Measurements from ENCODE around the gene MRPL24. TPM values are rescaled to one million over a fixed set of nuclear protein-coding genes. Genes with fewer than 3 reads are reported as not detected.

The MRPL24 gene
- total RNA-seq, 2 donors from 2014 or later: 39.1 to 86.7 TPM

- peaks cover 14% of the 10 kb centered on the region for H3K4me1 ChIP-seq
- H3K36me3 ChIP-seq: no peaks in the 10 kb centered on the region
- H3K9ac ChIP-seq (ENCODE audit: low read depth in 2 of 2, low read length in 2 of 2): no peak overlapping the region
- no peak overlapping the region for H3K4me3 ChIP-seq
- H3K9me3 ChIP-seq: no peaks in the 10 kb centered on the region
- no peak overlapping the region for H3K27ac ChIP-seq
- no peak for DNase-seq
- TF ChIP-seq CTCF (IDR thresholded peaks at IDR 0.05): no peak
- peaks cover 9% of the 10 kb centered on the region for H3K27me3 ChIP-seq
- intact Hi-C loops (cut with DNase I): no loop called here
These were observed 32.6 kb downstream of the MRPL24 start for GRCh38 chr1:156708218-156708661.

- Histone ChIP-seq H3K9me3 (no peaks in the 10 kb centered on the region), H3K4me1 (peaks cover 14% of the 10 kb centered on the region), H3K27me3 (peaks cover 9% of the 10 kb centered on the region), H3K9ac (ENCODE audit: low read depth in 2 of 2, low read length in 2 of 2) (peak overlapping the region in 1 of 2 donors; percentile 8), H3K4me3 (no peak overlapping the region), H3K27ac (no peak overlapping the region), H3K36me3 (no peaks in the 10 kb centered on the region)
- no peak for DNase-seq
- intact Hi-C loops (cut with DNase I): no loop called here
- TF ChIP-seq CTCF (IDR thresholded peaks at IDR 0.05): no peak
These were observed 33.3 kb downstream of the MRPL24 start for GRCh38 chr1:156707417-156708217.

GRCh38 chr1:156706657-156707416 lies 34.1 kb downstream of the MRPL24 start:
- Histone ChIP-seq H3K9me3 (no peaks in the 10 kb centered on the region), H3K27ac (peak overlapping the region; percentile 14), H3K4me1 (peaks cover 14% of the 10 kb centered on the region), H3K27me3 (peaks cover 9% of the 10 kb centered on the region), H3K9ac (ENCODE audit: low read depth in 2 of 2, low read length in 2 of 2) (peak overlapping the region; percentile 59 to 68), H3K36me3 (no peaks in the 10 kb centered on the region), H3K4me3 (peak overlapping the region; percentile 30)
- DNase-seq: peak; percentile 60
- TF ChIP-seq CTCF (IDR thresholded peaks at IDR 0.05): no peak
- intact Hi-C loops (cut with DNase I): no loop called here

- intact Hi-C loops (cut with DNase I): no loop called here
- peaks cover 14% of the 10 kb centered on the region for H3K4me1 ChIP-seq
These were observed 34.8 kb downstream of the MRPL24 start for GRCh38 chr1:156705918-156706656.

More at GRCh38 chr1:156705918-156706656, 34.8 kb downstream of the MRPL24 start:
- peak; percentile 77 for TF ChIP-seq CTCF (IDR thresholded peaks at IDR 0.05)
- Histone ChIP-seq H3K36me3 (no peaks in the 10 kb centered on the region), H3K4me3 (peak overlapping the region; percentile 30), H3K27me3 (peaks cover 9% of the 10 kb centered on the region), H3K9ac (ENCODE audit: low read depth in 2 of 2, low read length in 2 of 2) (peak overlapping the region; percentile 59 to 68), H3K27ac (peak overlapping the region; percentile 14), H3K9me3 (no peaks in the 10 kb centered on the region)
- peak; percentile 64 for DNase-seq

Measured in colonic mucosa (tissue), 4 donors.